Measurements from ENCODE around the gene C10orf90.

C10orf90 gene, protein sequence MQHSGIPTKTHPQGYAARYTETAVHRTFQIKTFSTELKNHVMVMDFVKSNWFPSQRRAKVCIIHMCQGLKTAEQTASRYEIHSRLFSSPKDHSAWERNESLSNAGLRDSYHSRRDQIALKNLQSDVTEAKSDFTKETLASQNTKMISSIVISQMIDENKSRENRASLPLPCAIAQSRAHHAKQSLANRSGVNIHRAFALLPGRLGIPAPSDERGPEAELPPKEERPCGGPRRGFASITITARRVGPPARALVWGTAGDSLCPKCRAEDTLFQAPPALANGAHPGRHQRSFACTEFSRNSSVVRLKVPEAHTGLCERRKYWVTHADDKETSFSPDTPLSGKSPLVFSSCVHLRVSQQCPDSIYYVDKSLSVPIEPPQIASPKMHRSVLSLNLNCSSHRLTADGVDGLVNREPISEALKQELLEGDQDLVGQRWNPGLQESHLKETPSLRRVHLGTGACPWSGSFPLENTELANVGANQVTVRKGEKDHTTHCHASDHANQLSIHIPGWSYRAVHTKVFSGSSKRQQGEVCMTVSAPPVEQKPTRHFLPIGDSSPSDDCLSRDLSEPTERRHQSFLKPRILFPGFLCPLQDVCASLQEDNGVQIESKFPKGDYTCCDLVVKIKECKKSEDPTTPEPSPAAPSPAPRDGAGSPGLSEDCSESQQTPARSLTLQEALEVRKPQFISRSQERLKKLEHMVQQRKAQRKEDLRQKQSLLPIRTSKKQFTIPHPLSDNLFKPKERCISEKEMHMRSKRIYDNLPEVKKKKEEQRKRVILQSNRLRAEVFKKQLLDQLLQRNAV

DNA sequence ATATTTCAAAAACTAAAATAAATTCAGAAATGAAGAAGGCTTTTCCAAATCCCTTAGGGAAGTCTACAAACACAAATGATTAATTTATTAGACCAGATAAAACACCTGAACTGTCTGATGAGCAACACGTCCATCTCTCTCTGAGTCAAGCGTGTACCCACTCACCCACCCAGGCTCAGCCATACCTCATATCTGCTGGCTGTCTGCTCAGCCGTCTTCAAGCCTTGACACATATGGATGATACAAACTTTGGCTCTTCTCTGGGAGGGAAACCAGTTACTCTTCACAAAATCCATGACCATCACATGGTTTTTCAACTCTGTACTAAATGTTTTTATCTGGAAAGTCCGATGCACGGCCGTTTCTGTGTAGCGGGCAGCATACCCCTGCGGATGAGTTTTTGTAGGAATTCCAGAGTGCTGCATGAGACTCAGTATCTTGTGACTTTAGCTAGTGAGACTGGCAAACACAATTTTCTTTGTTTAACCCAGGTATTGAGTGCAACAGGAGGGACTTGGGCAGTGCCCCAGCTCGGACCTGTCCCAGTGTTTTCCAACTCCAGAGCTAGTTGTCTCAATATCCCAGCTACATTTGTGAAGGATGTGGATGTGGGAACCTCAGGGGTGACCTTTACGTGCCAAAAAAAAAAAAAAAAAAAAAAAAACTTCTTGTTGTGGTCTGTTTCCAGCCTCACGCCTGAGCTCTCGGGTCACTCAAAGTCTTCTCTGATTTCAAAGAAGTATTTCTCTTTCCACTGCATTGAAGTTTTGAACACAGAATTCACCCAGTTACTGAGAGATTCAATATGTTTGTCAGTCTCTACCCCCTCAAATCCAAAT lies at the start of gene C10orf90:
C10orf90 (minus strand) TSS at position 638 of the 839 bp plus-strand sequence; CDS start at position 425, 213 bp downstream.
- no peak for DNase-seq

- DNase-seq = no peak
Measured at GRCh38 chr10:126716366-126716765, 45.9 kb upstream of the C10orf90 start.

GRCh38 chr10:126713594-126713993 lies 43.1 kb upstream of the C10orf90 start:
- no peak for DNase-seq

- no peak for DNase-seq
Measured at GRCh38 chr10:126712681-126713080, 42.2 kb upstream of the C10orf90 start.

GRCh38 chr10:126705951-126706565 lies 35.6 kb upstream of the C10orf90 start:
- no peak for DNase-seq

- DNase-seq = no peak
Measured at GRCh38 chr10:126705131-126705530, 34.6 kb upstream of the C10orf90 start.

DNA sequence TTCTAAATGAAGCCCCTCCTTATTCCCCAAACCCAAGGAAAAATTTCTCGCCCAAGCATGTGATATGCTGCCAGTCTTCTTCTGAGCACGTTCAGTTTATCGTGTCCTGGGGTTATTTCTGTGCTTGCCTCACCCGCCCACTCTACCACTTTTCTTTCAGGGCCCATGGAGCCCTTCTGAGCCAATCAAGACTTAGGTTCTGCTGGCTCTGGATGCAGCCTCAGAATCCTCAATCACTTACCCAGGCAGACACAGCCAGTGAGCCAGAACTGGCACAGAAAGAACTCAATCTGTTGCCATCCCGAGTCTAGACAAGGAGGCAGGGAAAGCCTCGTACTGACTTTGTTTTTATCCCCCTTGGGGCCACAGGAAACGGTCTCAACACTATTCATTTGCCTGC lies 34.2 kb upstream of the C10orf90 start:
- no peak for DNase-seq

- DNase-seq = no peak
Measured at GRCh38 chr10:126702181-126702580, 31.7 kb upstream of the C10orf90 start.

GRCh38 chr10:126701526-126701925 lies 31.0 kb upstream of the C10orf90 start:
- no peak for DNase-seq

- no peak for DNase-seq
Measured at GRCh38 chr10:126696684-126697083, 26.2 kb upstream of the C10orf90 start.

GRCh38 chr10:126691456-126691855 lies 21.0 kb upstream of the C10orf90 start:
- no peak for DNase-seq

DNA sequence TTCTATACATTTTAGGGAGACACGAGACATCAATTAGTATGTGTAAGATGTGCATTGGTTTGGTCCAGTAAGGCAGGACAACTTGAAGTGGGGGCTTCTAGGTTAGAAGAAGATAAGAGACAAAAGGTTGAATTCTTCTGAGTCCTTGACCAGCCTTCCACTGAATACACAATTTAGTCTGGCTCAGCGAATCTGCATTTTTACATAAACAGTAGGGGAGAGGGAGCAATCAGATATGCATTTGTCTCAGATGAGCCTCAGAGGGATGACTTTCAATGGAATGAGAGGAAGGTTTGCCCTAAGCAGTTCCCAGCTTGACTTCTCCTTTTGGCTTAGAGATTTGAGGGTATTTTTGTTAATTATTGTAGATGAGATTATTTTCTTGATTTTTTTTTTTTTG lies 20.0 kb upstream of the C10orf90 start:
- no peak for DNase-seq

DNA sequence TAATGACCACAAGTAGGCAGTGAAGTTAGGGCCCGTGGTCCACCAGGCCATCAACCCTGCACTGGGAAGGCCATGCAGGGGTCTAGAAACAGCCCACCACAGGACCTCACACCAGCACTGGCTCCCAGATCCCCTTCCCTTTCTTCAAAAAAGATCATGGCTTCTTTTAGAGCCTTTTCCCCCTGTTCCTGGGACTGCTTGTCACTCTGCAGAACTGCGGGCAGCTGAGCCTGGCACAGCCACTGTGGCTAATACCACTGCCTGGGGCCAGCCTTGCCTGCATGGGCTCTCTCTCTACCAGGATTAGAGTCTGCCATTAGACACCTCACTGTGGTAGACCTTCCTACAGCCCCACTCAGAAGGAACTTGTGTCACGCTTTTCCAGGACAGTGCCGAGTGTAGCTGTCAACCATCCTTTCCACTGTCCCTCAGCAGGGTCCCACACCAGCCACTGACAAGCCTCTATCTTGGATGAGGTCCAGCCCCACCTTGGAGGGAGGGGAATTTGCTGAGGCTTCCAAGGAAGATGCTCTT lies 19.0 kb upstream of the C10orf90 start:
- DNase-seq = no peak

- DNase-seq = no peak
Measured at GRCh38 chr10:126687121-126687606, 16.7 kb upstream of the C10orf90 start.

DNA sequence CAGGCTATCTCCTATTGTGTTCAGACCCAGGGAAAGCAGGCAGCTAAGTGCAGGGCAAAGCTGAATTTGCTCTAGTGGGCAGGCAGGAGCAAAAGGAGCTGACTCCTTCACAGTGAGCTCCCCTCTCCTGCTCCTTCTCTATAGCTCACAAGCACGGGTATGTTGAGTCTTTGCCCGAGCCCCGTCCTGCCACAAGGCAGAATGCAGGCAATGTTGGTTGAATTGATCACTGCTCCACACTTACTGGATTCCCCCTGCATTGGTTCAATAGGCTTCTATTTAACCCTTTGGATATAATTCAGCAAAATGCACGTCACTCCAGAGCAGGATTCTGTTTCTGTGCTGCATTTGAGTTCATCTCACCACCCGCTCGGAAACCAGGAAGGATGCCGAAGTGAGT lies 16.2 kb upstream of the C10orf90 start:
- DNase-seq = no peak

- no peak for DNase-seq
Measured at GRCh38 chr10:126686268-126686667, 15.8 kb upstream of the C10orf90 start.

DNA sequence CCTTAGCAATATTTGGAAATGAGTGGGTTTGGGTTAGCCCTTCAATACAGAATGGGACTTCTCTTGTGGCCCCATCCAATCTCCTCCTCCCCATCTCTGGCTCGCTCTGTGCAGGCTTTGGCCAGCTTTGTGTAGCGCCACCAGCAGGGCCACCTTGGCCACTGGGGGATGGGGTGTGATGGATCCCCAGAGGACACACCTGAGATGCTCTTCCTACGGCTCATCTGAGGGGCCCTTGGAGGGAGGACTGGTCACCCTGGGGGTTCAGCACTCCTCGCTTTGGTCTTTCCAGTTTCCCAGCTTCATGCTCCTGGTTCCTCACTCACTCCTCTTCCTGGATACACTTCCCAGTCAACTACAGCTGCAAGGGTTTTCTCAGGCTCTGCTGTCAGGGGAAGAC lies 15.3 kb upstream of the C10orf90 start:
- no peak for DNase-seq

- DNase-seq = no peak
Measured at GRCh38 chr10:126684171-126684745, 13.8 kb upstream of the C10orf90 start.

GRCh38 chr10:126683466-126683865 lies 13.0 kb upstream of the C10orf90 start:
- DNase-seq = no peak

GRCh38 chr10:126675656-126676438 lies 5.4 kb upstream of the C10orf90 start:
- DNase-seq = no peak
